Endothelial cell of umbilical vein (primary cell): ENCODE data around the gene PGS1. TPM values are rescaled to one million over a fixed set of nuclear protein-coding genes. Genes with fewer than 3 reads are reported as not detected.

Experiments used
- BruUV-seq: library from RNA; stranded (reverse); fragments of 400-500 nt; replicated peaks from 2 replicates; lab custom pipeline; 2021; lab: Mats Ljungman, UMichigan
- CTCF ChIA-PET: fragments of 300-600, 350-600 bp; sonication (Branson Sonifier 250); formaldehyde crosslinking; loops from one replicate; lab custom pipeline; 2021; ENCODE audit warnings: antibody characterized with exemption, inconsistent platforms; lab: Charles Lee
- POLR2A ChIA-PET: fragments of 300-600, 350-600 bp; sonication (Branson Sonifier 250); formaldehyde crosslinking; loops from one replicate; lab custom pipeline; 2021; ENCODE audit warnings: antibody characterized with exemption, inconsistent platforms; lab: Charles Lee
- DNase-seq: peaks from one replicate; pipeline ENCODE4 v3.0.0-alpha.2; 2011; ENCODE audit warnings: low read depth, low spot score
- FAIRE-seq: peaks from 2 replicates; lab custom pipeline; 2011; peaks lifted over from hg19 to GRCh38; lab: Jason Lieb, UNC
- H2AFZ ChIP-seq: 2 replicates; pipeline ENCODE4 v1.6.0; 2012; ENCODE audit warnings: low read depth, low read length, control low read depth, inconsistent platforms
- H3K27ac ChIP-seq: 2 replicates; pipeline ENCODE4 v1.5.1; 2011; ENCODE audit warnings: low read depth, mild to moderate bottlenecking, control low read depth, low read length, moderate library complexity; ENCODE audit not compliant: insufficient read depth
- H3K27me3 ChIP-seq, 2 experiments: 2 replicates each; pipeline versions ENCODE4 v1.6.0 to v1.6.1; 2011; ENCODE audit warnings: low read length in 2 of 2, mixed read lengths in 1 of 2; ENCODE audit not compliant: control insufficient read depth in 2 of 2, insufficient read depth in 2 of 2
- H3K36me3 ChIP-seq, 2 experiments: 2 replicates in 1 of 2; 3 replicates in 1 of 2; pipeline ENCODE4 v1.5.1; 2011; ENCODE audit warnings: low read length in 2 of 2, mild to moderate bottlenecking in 1 of 2, moderate library complexity in 1 of 2; ENCODE audit not compliant: control insufficient read depth in 2 of 2, insufficient read depth in 2 of 2; ENCODE audit errors: extremely low read depth in 1 of 2
- H3K4me1 ChIP-seq: 3 replicates; pipeline ENCODE4 v1.5.1; 2011; ENCODE audit warnings: mild to moderate bottlenecking, low read length; ENCODE audit not compliant: control insufficient read depth, insufficient read depth; ENCODE audit errors: extremely low read depth
- H3K4me2 ChIP-seq: 2 replicates; pipeline ENCODE4 v1.6.1; 2011; ENCODE audit warnings: low read length, control low read depth, mixed read lengths; ENCODE audit not compliant: insufficient read depth
- H3K4me3 ChIP-seq, 3 experiments: fragments of 200-600 bp in 1 of 3; sonication (generic), shearing (Covaris generic) in 1 of 3; replicated peaks in 1 of 3; 2 replicates each; pipeline ENCODE4 v1.5.1; 2011 to 2016; ENCODE audit warnings: control low read depth in 3 of 3, low read length in 3 of 3, mild to moderate bottlenecking in 2 of 3, inconsistent platforms in 1 of 3, low read depth in 1 of 3, moderate library complexity in 1 of 3; ENCODE audit not compliant: insufficient read depth in 1 of 3
- H3K79me2 ChIP-seq: 2 replicates; pipeline ENCODE4 v1.6.0; 2012; ENCODE audit warnings: low read length, inconsistent platforms; ENCODE audit not compliant: control insufficient read depth, insufficient read depth
- H3K9ac ChIP-seq: replicated peaks from 2 replicates; pipeline ENCODE3; 2011; ENCODE audit warnings: low read length, control low read depth; ENCODE audit not compliant: insufficient read depth; ENCODE audit errors: extremely low read depth
- H3K9me1 ChIP-seq: replicated peaks from 3 replicates; pipeline ENCODE4 v1.6.0; 2011; ENCODE audit warnings: mild to moderate bottlenecking, low read length; ENCODE audit not compliant: control insufficient read depth, insufficient read depth; ENCODE audit errors: extremely low read depth
- H3K9me3 ChIP-seq: replicated peaks from 2 replicates; pipeline ENCODE4 v1.5.1; 2012; ENCODE audit warnings: low read length, inconsistent platforms; ENCODE audit not compliant: control insufficient read depth, insufficient read depth
- H4K20me1 ChIP-seq: replicated peaks from 2 replicates; pipeline ENCODE3; 2011; ENCODE audit warnings: mild to moderate bottlenecking, low read length; ENCODE audit not compliant: control insufficient read depth, insufficient read depth; ENCODE audit errors: extremely low read depth
- FOS ChIP-seq: IDR thresholded peaks from 2 replicates; pipeline ENCODE4 v1.6.1; 2011; ENCODE audit warnings: mild to moderate bottlenecking, low read length, moderate library complexity, borderline replicate concordance; ENCODE audit not compliant: insufficient read depth
- JUN ChIP-seq: IDR thresholded peaks from 2 replicates; pipeline ENCODE4 v1.6.1; 2011; ENCODE audit warnings: borderline replicate concordance, low read depth; ENCODE audit not compliant: insufficient read length, insufficient read depth
- MAX ChIP-seq: IDR thresholded peaks from 2 replicates; pipeline ENCODE4 v1.6.1; 2011; ENCODE audit not compliant: insufficient read depth, insufficient read length
- MYC ChIP-seq: IDR thresholded peaks from one replicate; pipeline ENCODE4 v1.6.1; 2011; ENCODE audit warnings: mild to moderate bottlenecking, low read depth, low read length
- POLR2A ChIP-seq: IDR thresholded peaks from 2 replicates; pipeline ENCODE4 v1.6.1; 2012; ENCODE audit warnings: low read depth, mild to moderate bottlenecking, control low read depth, low read length
- POLR2AphosphoS5 ChIP-seq: IDR thresholded peaks from 2 replicates; pipeline ENCODE4 v1.6.1; 2012; ENCODE audit warnings: low read depth, mild to moderate bottlenecking, control low read depth, low read length, moderate library complexity; ENCODE audit not compliant: insufficient read depth
- dilution Hi-C: fragments of 300-500 bp; cut with MboI; formaldehyde crosslinking; loops from one replicate; pipeline ENCODE4 v1.15.0; 2019; ENCODE audit warnings: low sequenced_read_pairs; ENCODE audit not compliant: extremely low pct_ligation_motif_present
- intact Hi-C: fragments of 100-400 bp; cut with micrococcal nuclease; formaldehyde crosslinking; loops from one replicate; pipeline ENCODE4 v1.10.0; 2022
- polyA plus RNA-seq, 4 experiments: library from polyadenylated mRNA; depleted of rRNA in 3 of 4; stranded (reverse) in 3 of 4; unstranded in 1 of 4; fragments of >200 nt; gene quantifications; 2 replicates each; pipeline versions ENCODE4 v1.2.1 to v1.2.3, GENCODE V29; 2011 to 2012; ENCODE audit warnings: missing spikeins in 1 of 4
- total RNA-seq: library from RNA; stranded (reverse); gene quantifications from 2 replicates; pipeline ENCODE4 v1.2.3, GENCODE V29; 2021

PGS1 gene
- total and polyA plus RNA-seq, 2 donors (not counting 3 experiments of a cell fraction or from before 2014, with no cell fraction given) = 50.8 to 66.0 TPM

- H2AFZ ChIP-seq = no peak overlapping the region
- H3K9ac ChIP-seq = no peak overlapping the region
- POLR2A ChIA-PET = no interaction called here
- no peaks in the 10 kb centered on the region for H3K9me3 ChIP-seq
- H3K4me2 ChIP-seq = no peak overlapping the region
- DNase-seq = no peak
- H3K79me2 ChIP-seq = no peaks in the 10 kb centered on the region
- no peaks in the 10 kb centered on the region for H3K27me3 ChIP-seq
- no peak overlapping the region for H3K4me3 ChIP-seq
- FAIRE-seq = no peak
- peaks cover 11 to 41% of the 10 kb centered on the region in 2 experiments for H3K36me3 ChIP-seq
- BruUV-seq = no TSS peak
- no peak overlapping the region for H3K27ac ChIP-seq
- dilution Hi-C loops = no loop called here
- H3K9me1 ChIP-seq = no peaks in the 10 kb centered on the region
- TF ChIP-seq FOS = no peak
- no peak for TF ChIP-seq MYC
- CTCF ChIA-PET = no interaction called here
- intact Hi-C loops = no loop called here
- no peaks in the 10 kb centered on the region for H4K20me1 ChIP-seq
- no peaks in the 10 kb centered on the region for H3K4me1 ChIP-seq
Observed at GRCh38 chr17:78426293-78426879, 47.9 kb downstream of the PGS1 start.

- FAIRE-seq (no peak), DNase-seq (no peak)
- H3K27ac ChIP-seq = no peak overlapping the region
- dilution Hi-C loops (no loop called here), intact Hi-C loops (no loop called here)
- H3K4me1 ChIP-seq = no peaks in the 10 kb centered on the region
- ChIA-PET CTCF (no interaction called here), POLR2A (no interaction called here)
- no peak overlapping the region for H3K4me2 ChIP-seq
- H3K9me1 ChIP-seq = no peaks in the 10 kb centered on the region
- H2AFZ ChIP-seq = no peak overlapping the region
- H3K36me3 ChIP-seq = peaks cover 8 to 39% of the 10 kb centered on the region in 2 experiments
- H3K4me3 ChIP-seq = no peak overlapping the region
- no peak overlapping the region for H3K9ac ChIP-seq
- BruUV-seq = no TSS peak
- no peaks in the 10 kb centered on the region for H3K27me3 ChIP-seq
- TF ChIP-seq POLR2A = no peak
- no peak for TF ChIP-seq POLR2AphosphoS5
- no peak for TF ChIP-seq MAX
- no peak for TF ChIP-seq JUN
- no peaks in the 10 kb centered on the region for H3K79me2 ChIP-seq
- no peaks in the 10 kb centered on the region for H3K9me3 ChIP-seq
- no peaks in the 10 kb centered on the region for H4K20me1 ChIP-seq
Observed at GRCh38 chr17:78427140-78427539, 48.7 kb downstream of the PGS1 start.
